ENCODE data around the gene GLRA3. TPM values are rescaled to one million over a fixed set of nuclear protein-coding genes. Genes with fewer than 3 reads are reported as not detected.

Gene GLRA3
- total and polyA plus RNA-seq, 2 experiments from 2014 or later = 0.03 to 0.19 TPM

DNA sequence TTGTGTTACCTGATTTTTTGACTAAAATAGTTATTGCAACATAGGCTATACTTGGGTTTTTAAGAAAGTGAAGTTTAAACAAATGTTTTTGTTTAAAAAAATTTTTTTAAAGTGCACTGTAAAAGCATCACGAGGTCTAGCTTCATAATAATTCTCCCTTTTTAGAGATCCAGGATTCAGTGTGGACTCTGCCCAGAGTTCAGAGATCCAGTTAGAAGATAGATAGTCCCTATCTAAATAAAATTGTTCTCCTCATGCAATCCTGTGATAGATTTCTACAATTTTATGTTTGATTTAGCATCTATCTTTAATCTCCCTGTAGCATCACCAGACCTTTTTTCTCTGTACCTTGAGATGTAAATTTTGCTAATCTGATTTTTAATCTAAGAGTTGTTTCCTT is 221.3 kb downstream of the GLRA3 start:
- peaks cover 7% of the 10 kb centered on the region for H3K36me3 ChIP-seq (ENCODE audit: insufficient read depth)
- H3K9me3 Mint-ChIP-seq = peaks cover 22% of the 10 kb centered on the region

More for the DNA sequence above, 221.3 kb downstream of the GLRA3 start:
- H3K27ac Mint-ChIP-seq = peak overlapping the region; percentile 85; the same call in 1 of the 2 replicates
- Histone ChIP-seq H3F3A (replicated peaks; ENCODE audit: low read depth) (no peaks in the 10 kb centered on the region), H3K4me3 (peak overlapping the region; percentile 22; the same call in 1 of the 2 replicates), H2AFZ (0 out of 2 replicates have a peak overlapping the region, but pooled peaks have one; percentile 75), H3K4me2 (peak overlapping the region; percentile 65), H3K4me1 (ENCODE audit: insufficient read depth) (peaks cover 36% of the 10 kb centered on the region), H4K20me1 (replicated peaks; ENCODE audit: insufficient read depth) (no peaks in the 10 kb centered on the region), H3K27me3 (ENCODE audit: insufficient read depth) (no peaks in the 10 kb centered on the region), H3K27ac (ENCODE audit: low read depth) (peak overlapping the region; percentile 74; the same call in 1 of the 2 replicates), H3K79me2 (replicated peaks; ENCODE audit: insufficient read depth) (no peaks in the 10 kb centered on the region), H3K9me2 (ENCODE audit: insufficient read depth) (no peaks in the 10 kb centered on the region)
- peaks cover 28% of the 10 kb centered on the region for H3K4me1 Mint-ChIP-seq
- DNase-seq (ENCODE audit: low spot score) (no peak), ATAC-seq (no peak)
- TF ChIP-seq, protein P1, sequence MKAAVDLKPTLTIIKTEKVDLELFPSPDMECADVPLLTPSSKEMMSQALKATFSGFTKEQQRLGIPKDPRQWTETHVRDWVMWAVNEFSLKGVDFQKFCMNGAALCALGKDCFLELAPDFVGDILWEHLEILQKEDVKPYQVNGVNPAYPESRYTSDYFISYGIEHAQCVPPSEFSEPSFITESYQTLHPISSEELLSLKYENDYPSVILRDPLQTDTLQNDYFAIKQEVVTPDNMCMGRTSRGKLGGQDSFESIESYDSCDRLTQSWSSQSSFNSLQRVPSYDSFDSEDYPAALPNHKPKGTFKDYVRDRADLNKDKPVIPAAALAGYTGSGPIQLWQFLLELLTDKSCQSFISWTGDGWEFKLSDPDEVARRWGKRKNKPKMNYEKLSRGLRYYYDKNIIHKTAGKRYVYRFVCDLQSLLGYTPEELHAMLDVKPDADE (IDR thresholded peaks at IDR 0.05) = no peak
- TF ChIP-seq NANOG (IDR thresholded peaks at IDR 0.05; ENCODE audit: borderline replicate concordance) (no peak), EZH2 (IDR thresholded peaks at IDR 0.05; ENCODE audit: low read depth, unreplicated experiment) (no peak), CREB1 (CRISPR knock-in tag; IDR thresholded peaks at IDR 0.05; ENCODE audit: low read depth) (no peak), ZNF114 (CRISPR knock-in tag; IDR thresholded peaks at IDR 0.05) (no peak), STAT1 (IDR thresholded peaks at IDR 0.05; ENCODE audit: unreplicated experiment) (no peak), POLR2AphosphoS5 (IDR thresholded peaks at IDR 0.05; ENCODE audit: low read depth) (no peak)
- TF ChIP-seq, protein P2, sequence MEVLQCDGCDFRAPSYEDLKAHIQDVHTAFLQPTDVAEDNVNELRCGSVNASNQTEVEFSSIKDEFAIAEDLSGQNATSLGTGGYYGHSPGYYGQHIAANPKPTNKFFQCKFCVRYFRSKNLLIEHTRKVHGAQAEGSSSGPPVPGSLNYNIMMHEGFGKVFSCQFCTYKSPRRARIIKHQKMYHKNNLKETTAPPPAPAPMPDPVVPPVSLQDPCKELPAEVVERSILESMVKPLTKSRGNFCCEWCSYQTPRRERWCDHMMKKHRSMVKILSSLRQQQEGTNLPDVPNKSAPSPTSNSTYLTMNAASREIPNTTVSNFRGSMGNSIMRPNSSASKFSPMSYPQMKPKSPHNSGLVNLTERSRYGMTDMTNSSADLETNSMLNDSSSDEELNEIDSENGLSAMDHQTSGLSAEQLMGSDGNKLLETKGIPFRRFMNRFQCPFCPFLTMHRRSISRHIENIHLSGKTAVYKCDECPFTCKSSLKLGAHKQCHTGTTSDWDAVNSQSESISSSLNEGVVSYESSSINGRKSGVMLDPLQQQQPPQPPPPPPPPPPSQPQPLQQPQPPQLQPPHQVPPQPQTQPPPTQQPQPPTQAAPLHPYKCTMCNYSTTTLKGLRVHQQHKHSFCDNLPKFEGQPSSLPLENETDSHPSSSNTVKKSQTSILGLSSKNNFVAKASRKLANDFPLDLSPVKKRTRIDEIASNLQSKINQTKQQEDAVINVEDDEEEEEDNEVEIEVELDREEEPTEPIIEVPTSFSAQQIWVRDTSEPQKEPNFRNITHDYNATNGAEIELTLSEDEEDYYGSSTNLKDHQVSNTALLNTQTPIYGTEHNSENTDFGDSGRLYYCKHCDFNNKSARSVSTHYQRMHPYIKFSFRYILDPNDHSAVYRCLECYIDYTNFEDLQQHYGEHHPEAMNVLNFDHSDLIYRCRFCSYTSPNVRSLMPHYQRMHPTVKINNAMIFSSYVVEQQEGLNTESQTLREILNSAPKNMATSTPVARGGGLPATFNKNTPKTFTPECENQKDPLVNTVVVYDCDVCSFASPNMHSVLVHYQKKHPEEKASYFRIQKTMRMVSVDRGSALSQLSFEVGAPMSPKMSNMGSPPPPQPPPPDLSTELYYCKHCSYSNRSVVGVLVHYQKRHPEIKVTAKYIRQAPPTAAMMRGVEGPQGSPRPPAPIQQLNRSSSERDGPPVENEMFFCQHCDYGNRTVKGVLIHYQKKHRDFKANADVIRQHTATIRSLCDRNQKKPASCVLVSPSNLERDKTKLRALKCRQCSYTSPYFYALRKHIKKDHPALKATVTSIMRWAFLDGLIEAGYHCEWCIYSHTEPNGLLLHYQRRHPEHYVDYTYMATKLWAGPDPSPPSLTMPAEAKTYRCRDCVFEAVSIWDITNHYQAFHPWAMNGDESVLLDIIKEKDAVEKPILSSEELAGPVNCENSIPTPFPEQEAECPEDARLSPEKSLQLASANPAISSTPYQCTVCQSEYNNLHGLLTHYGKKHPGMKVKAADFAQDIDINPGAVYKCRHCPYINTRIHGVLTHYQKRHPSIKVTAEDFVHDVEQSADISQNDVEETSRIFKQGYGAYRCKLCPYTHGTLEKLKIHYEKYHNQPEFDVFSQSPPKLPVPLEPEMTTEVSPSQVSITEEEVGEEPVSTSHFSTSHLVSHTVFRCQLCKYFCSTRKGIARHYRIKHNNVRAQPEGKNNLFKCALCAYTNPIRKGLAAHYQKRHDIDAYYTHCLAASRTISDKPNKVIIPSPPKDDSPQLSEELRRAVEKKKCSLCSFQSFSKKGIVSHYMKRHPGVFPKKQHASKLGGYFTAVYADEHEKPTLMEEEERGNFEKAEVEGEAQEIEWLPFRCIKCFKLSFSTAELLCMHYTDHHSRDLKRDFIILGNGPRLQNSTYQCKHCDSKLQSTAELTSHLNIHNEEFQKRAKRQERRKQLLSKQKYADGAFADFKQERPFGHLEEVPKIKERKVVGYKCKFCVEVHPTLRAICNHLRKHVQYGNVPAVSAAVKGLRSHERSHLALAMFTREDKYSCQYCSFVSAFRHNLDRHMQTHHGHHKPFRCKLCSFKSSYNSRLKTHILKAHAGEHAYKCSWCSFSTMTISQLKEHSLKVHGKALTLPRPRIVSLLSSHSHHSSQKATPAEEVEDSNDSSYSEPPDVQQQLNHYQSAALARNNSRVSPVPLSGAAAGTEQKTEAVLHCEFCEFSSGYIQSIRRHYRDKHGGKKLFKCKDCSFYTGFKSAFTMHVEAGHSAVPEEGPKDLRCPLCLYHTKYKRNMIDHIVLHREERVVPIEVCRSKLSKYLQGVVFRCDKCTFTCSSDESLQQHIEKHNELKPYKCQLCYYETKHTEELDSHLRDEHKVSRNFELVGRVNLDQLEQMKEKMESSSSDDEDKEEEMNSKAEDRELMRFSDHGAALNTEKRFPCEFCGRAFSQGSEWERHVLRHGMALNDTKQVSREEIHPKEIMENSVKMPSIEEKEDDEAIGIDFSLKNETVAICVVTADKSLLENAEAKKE (CRISPR knock-in tag; IDR thresholded peaks at IDR 0.05) = no peak
- TF ChIP-seq, protein P3, sequence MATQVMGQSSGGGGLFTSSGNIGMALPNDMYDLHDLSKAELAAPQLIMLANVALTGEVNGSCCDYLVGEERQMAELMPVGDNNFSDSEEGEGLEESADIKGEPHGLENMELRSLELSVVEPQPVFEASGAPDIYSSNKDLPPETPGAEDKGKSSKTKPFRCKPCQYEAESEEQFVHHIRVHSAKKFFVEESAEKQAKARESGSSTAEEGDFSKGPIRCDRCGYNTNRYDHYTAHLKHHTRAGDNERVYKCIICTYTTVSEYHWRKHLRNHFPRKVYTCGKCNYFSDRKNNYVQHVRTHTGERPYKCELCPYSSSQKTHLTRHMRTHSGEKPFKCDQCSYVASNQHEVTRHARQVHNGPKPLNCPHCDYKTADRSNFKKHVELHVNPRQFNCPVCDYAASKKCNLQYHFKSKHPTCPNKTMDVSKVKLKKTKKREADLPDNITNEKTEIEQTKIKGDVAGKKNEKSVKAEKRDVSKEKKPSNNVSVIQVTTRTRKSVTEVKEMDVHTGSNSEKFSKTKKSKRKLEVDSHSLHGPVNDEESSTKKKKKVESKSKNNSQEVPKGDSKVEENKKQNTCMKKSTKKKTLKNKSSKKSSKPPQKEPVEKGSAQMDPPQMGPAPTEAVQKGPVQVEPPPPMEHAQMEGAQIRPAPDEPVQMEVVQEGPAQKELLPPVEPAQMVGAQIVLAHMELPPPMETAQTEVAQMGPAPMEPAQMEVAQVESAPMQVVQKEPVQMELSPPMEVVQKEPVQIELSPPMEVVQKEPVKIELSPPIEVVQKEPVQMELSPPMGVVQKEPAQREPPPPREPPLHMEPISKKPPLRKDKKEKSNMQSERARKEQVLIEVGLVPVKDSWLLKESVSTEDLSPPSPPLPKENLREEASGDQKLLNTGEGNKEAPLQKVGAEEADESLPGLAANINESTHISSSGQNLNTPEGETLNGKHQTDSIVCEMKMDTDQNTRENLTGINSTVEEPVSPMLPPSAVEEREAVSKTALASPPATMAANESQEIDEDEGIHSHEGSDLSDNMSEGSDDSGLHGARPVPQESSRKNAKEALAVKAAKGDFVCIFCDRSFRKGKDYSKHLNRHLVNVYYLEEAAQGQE (IDR thresholded peaks at IDR 0.05; ENCODE audit: unreplicated experiment) = no peak
- H3K36me3 Mint-ChIP-seq (ENCODE audit: low read depth) = peaks cover 16% of the 10 kb centered on the region
- H3K4me3 Mint-ChIP-seq = no peak overlapping the region
- H3K27me3 Mint-ChIP-seq (ENCODE audit: insufficient read depth, low read depth, poor library complexity) = peaks cover 4% of the 10 kb centered on the region

All from GM23338 (cell line).